SK-N-SH (cell line): ENCODE data around the gene ANP32A. TPM values are rescaled to one million over a fixed set of nuclear protein-coding genes. Genes with fewer than 3 reads are reported as not detected.

ENCODE experiments used
- CTCF ChIA-PET: fragments of 300-600, 350-600 bp; formaldehyde crosslinking; extraction: SDS; loops from one replicate; lab custom pipeline; 2021; lab: Yijun Ruan, JAX
- POLR2A ChIA-PET: fragments of 350-600 bp; sonication (Branson Sonifier 250); formaldehyde crosslinking; extraction: SDS; loops from one replicate; lab custom pipeline; 2020; ENCODE audit warnings: antibody characterized with exemption, inconsistent platforms; lab: Yijun Ruan, JAX
- DNase-seq: peaks from one replicate; pipeline ENCODE4 v3.0.0; 2012
- H2AFZ ChIP-seq: fragments of 200-600 bp; sonication (generic); 2 replicates; pipeline ENCODE4 v1.8.1; 2016; ENCODE audit warnings: antibody characterized with exemption, mild to moderate bottlenecking, low read depth
- H3F3A ChIP-seq: fragments of 200-600 bp; sonication (generic); replicated peaks from 2 replicates; pipeline ENCODE3; 2016; ENCODE audit warnings: antibody characterized with exemption, mild to moderate bottlenecking; ENCODE audit not compliant: insufficient read depth
- H3K27ac ChIP-seq, 2 experiments: fragments of 200-500 bp in 1 of 2; fragments of 200-600 bp in 1 of 2; sonication (Bioruptor generic) in 1 of 2; sonication (generic), shearing (Covaris generic) in 1 of 2; 2 replicates each; pipeline versions ENCODE4 v1.5.1 to v1.6.1; 2014 to 2016; ENCODE audit warnings: low read depth in 2 of 2, inconsistent platforms in 1 of 2, low read length in 1 of 2, mild to moderate bottlenecking in 1 of 2, mixed read lengths in 1 of 2
- H3K27me3 ChIP-seq: fragments of 200-600 bp; sonication (generic), shearing (Covaris generic); 2 replicates; pipeline ENCODE4 v1.6.1; 2016; ENCODE audit warnings: mixed run types; ENCODE audit not compliant: insufficient read depth
- H3K36me3 ChIP-seq, 2 experiments: fragments of 200-500 bp in 1 of 2; fragments of 200-600 bp in 1 of 2; sonication (Bioruptor generic) in 1 of 2; sonication (generic) in 1 of 2; replicated peaks in 1 of 2; 2 replicates each; pipeline versions ENCODE3 to v1.5.1; 2014 to 2016; ENCODE audit warnings: low read length in 1 of 2, mild to moderate bottlenecking in 1 of 2; ENCODE audit not compliant: insufficient read depth in 2 of 2, control insufficient read depth in 1 of 2
- H3K4me1 ChIP-seq, 2 experiments: fragments of 200-500 bp in 1 of 2; fragments of 200-600 bp in 1 of 2; sonication (Bioruptor generic) in 1 of 2; sonication (generic), shearing (Covaris generic) in 1 of 2; 2 replicates each; pipeline versions ENCODE4 v1.5.1 to v1.6.1; 2014 to 2016; ENCODE audit warnings: low read depth in 1 of 2, low read length in 1 of 2, mixed run types in 1 of 2; ENCODE audit not compliant: insufficient read depth in 2 of 2, control insufficient read depth in 1 of 2
- H3K4me2 ChIP-seq: fragments of 200-600 bp; sonication (generic), shearing (Covaris generic); 2 replicates; pipeline ENCODE4 v1.6.1; 2017; ENCODE audit warnings: mixed run types
- H3K4me3 ChIP-seq, 2 experiments: fragments of 200-500 bp in 1 of 2; fragments of 200-600 bp in 1 of 2; sonication (Bioruptor generic) in 1 of 2; sonication (generic), shearing (Covaris generic) in 1 of 2; 2 replicates each; pipeline versions ENCODE4 v1.5.1 to v1.8.1; 2014 to 2016; ENCODE audit warnings: low read depth in 2 of 2, inconsistent platforms in 1 of 2, low read length in 1 of 2, mild to moderate bottlenecking in 1 of 2, mixed read lengths in 1 of 2, moderate library complexity in 1 of 2
- H3K79me2 ChIP-seq: fragments of 200-600 bp; sonication (generic); 2 replicates; pipeline ENCODE4 v1.8.1; 2017; ENCODE audit warnings: mild to moderate bottlenecking; ENCODE audit not compliant: insufficient read depth
- H3K9ac ChIP-seq: fragments of 200-600 bp; sonication (generic); 2 replicates; pipeline ENCODE4 v1.6.1; 2017; ENCODE audit warnings: mixed run types
- H3K9me2 ChIP-seq: fragments of 200-600 bp; sonication (generic); 2 replicates; pipeline ENCODE4 v1.6.1; 2017; ENCODE audit warnings: mixed run types
- H3K9me3 ChIP-seq: fragments of 200-600 bp; sonication (generic); 2 replicates; pipeline ENCODE4 v1.6.1; 2017; ENCODE audit warnings: mixed run types, mild to moderate bottlenecking, moderate library complexity
- H4K20me1 ChIP-seq: fragments of 200-600 bp; sonication (generic); 2 replicates; pipeline ENCODE4 v1.6.1; 2017; ENCODE audit warnings: mild to moderate bottlenecking, mixed run types; ENCODE audit not compliant: insufficient read depth
- EP300 ChIP-seq, 2 experiments: IDR thresholded peaks; 2 replicates each; pipeline versions ENCODE4 v1.4.0 to v1.6.1; 2012; ENCODE audit warnings: borderline replicate concordance in 1 of 2, low read depth in 1 of 2, low read length in 1 of 2
- EZH2phosphoT487 ChIP-seq: fragments of 200-600 bp; sonication (generic); IDR thresholded peaks from 2 replicates; pipeline ENCODE4 v1.6.1; 2017; ENCODE audit warnings: low read depth, mixed run types, mild to moderate bottlenecking, antibody characterized with exemption, moderate library complexity, borderline replicate concordance
- FOSL2 ChIP-seq: IDR thresholded peaks from 2 replicates; pipeline ENCODE4 v1.4.0; 2012; ENCODE audit warnings: low read depth, mild to moderate bottlenecking, moderate library complexity, borderline replicate concordance
- GABPA ChIP-seq: IDR thresholded peaks from 2 replicates; pipeline ENCODE4 v1.4.0; 2012; ENCODE audit warnings: low read depth, mild to moderate bottlenecking
- NFIC ChIP-seq: IDR thresholded peaks from 2 replicates; pipeline ENCODE4 v1.4.0; 2012; ENCODE audit warnings: borderline replicate concordance
- POLR2AphosphoS5 ChIP-seq: IDR thresholded peaks from 2 replicates; pipeline ENCODE4 v1.6.1; 2012; ENCODE audit warnings: low read depth, low read length
- RCOR1 ChIP-seq: fragments of 150-350 bp; IDR thresholded peaks from 2 replicates; pipeline ENCODE4 v1.6.1; 2017; ENCODE audit warnings: antibody characterized with exemption, low read length
- REST ChIP-seq: IDR thresholded peaks from 2 replicates; pipeline ENCODE4 v1.6.1; 2012; ENCODE audit warnings: mild to moderate bottlenecking, low read depth, low read length, moderate library complexity
- RFX5 ChIP-seq: IDR thresholded peaks from 2 replicates; pipeline ENCODE4 v1.6.1; 2012; ENCODE audit warnings: mild to moderate bottlenecking, improper control_type of control experiment, low read length
- TEAD4 ChIP-seq: IDR thresholded peaks from 2 replicates; pipeline ENCODE4 v1.4.0; 2012; ENCODE audit warnings: mild to moderate bottlenecking, borderline replicate concordance; ENCODE audit not compliant: insufficient read depth
- USF2 ChIP-seq: fragments of 150-350 bp; IDR thresholded peaks from 2 replicates; pipeline ENCODE4 v1.6.1; 2017; ENCODE audit warnings: antibody characterized with exemption, low read length, low read depth, borderline replicate concordance
- YY1 ChIP-seq: IDR thresholded peaks from 2 replicates; pipeline ENCODE4 v1.4.0; 2012; ENCODE audit warnings: low read depth, mild to moderate bottlenecking
- WGBS: methylation state at CpG from one replicate; pipeline ENCODE4 v1.1.6; 2017; ENCODE audit warnings: low lambda C conversion rate; 5-methylcytosine and 5-hydroxymethylcytosine counted together
- polyA plus RNA-seq, 3 experiments: library from polyadenylated mRNA; depleted of rRNA; stranded (reverse); fragments of >200 nt; gene quantifications; 2 replicates each; pipeline ENCODE4 v1.2.3, GENCODE V29; 2012
- TF ChIP-seq, protein P1 (sequence below): IDR thresholded peaks from 2 replicates; pipeline ENCODE4 v1.4.0; 2012; ENCODE audit warnings: low read depth, borderline replicate concordance

Gene ANP32A
- polyA plus RNA-seq, 1 of the 3 experiments (the other 2 are of a cell fraction), result 58.4 TPM

GRCh38 chr15:68733666-68734065, 87.0 kb downstream of the ANP32A start:
- no peak for DNase-seq

More at GRCh38 chr15:68733666-68734065, 87.0 kb downstream of the ANP32A start:
- Histone ChIP-seq H3K27ac (no peak overlapping the region), H3K79me2 (no peaks in the 10 kb centered on the region), H3K9me3 (no peaks in the 10 kb centered on the region), H3K9ac (no peak overlapping the region), H3K27me3 (no peaks in the 10 kb centered on the region; the same call in 1 of the 2 replicates), H3K4me2 (no peak overlapping the region), H4K20me1 (no peaks in the 10 kb centered on the region), H2AFZ (no peak overlapping the region), H3F3A (no peaks in the 10 kb centered on the region), H3K4me1 (peaks cover 0 to 8% of the 10 kb centered on the region in 2 experiments; a peak in 1 of 4 replicates), H3K4me3 (no peak overlapping the region), H3K36me3 (no peaks in the 10 kb centered on the region), H3K9me2 (no peaks in the 10 kb centered on the region)
- TF ChIP-seq EZH2phosphoT487, result no peak
- TF ChIP-seq TEAD4, result no peak
- no peak for TF ChIP-seq REST
- TF ChIP-seq GABPA, result no peak
- TF ChIP-seq NFIC, result no peak
- TF ChIP-seq, protein P1, sequence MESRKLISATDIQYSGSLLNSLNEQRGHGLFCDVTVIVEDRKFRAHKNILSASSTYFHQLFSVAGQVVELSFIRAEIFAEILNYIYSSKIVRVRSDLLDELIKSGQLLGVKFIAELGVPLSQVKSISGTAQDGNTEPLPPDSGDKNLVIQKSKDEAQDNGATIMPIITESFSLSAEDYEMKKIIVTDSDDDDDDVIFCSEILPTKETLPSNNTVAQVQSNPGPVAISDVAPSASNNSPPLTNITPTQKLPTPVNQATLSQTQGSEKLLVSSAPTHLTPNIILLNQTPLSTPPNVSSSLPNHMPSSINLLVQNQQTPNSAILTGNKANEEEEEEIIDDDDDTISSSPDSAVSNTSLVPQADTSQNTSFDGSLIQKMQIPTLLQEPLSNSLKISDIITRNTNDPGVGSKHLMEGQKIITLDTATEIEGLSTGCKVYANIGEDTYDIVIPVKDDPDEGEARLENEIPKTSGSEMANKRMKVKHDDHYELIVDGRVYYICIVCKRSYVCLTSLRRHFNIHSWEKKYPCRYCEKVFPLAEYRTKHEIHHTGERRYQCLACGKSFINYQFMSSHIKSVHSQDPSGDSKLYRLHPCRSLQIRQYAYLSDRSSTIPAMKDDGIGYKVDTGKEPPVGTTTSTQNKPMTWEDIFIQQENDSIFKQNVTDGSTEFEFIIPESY, result no peak
- no peak for TF ChIP-seq POLR2AphosphoS5
- no peak for TF ChIP-seq EP300 (IDR thresholded peaks at IDR 0.05; ENCODE audit: borderline replicate concordance in 1 of 2, low read depth in 1 of 2, low read length in 1 of 2)
- no peak for TF ChIP-seq RFX5
- TF ChIP-seq FOSL2, result no peak
- TF ChIP-seq USF2, result no peak
- no peak for TF ChIP-seq RCOR1
- no peak for TF ChIP-seq YY1
- ChIA-PET POLR2A (no interaction called here), CTCF (interaction anchor here (1.0 to 3.3 kb wide), 3 partner anchors 152 to 191 kb away, joined by 3 to 13 read pairs (median 4); no protein-coding TSS in a partner anchor)
- 37% methylated on average over 6 of the region's 6 CpGs for WGBS
